Activated CD8-positive, alpha-beta memory T cell treated with anti-CD3 and anti-CD28 coated beads for 1 hour (primary cell): Measurements from ENCODE around the gene EEIG2.
A peak's percentile ranks its signal among the peaks of the same experiment; 100 is the strongest.
"Not testable (repeated sequence)": the region's sequence is repeated elsewhere in the genome, so short reads cannot be mapped to it uniquely, and the experiment has no call there.

Source experiments
- DNase-seq, 2 donors: peaks; one replicate each; pipeline ENCODE4 v3.0.0-alpha.2; 2020; ENCODE audit warnings: low read depth in 1 of 2; ENCODE audit errors: extremely low read depth in 1 of 2

EEIG2 gene

DNA sequence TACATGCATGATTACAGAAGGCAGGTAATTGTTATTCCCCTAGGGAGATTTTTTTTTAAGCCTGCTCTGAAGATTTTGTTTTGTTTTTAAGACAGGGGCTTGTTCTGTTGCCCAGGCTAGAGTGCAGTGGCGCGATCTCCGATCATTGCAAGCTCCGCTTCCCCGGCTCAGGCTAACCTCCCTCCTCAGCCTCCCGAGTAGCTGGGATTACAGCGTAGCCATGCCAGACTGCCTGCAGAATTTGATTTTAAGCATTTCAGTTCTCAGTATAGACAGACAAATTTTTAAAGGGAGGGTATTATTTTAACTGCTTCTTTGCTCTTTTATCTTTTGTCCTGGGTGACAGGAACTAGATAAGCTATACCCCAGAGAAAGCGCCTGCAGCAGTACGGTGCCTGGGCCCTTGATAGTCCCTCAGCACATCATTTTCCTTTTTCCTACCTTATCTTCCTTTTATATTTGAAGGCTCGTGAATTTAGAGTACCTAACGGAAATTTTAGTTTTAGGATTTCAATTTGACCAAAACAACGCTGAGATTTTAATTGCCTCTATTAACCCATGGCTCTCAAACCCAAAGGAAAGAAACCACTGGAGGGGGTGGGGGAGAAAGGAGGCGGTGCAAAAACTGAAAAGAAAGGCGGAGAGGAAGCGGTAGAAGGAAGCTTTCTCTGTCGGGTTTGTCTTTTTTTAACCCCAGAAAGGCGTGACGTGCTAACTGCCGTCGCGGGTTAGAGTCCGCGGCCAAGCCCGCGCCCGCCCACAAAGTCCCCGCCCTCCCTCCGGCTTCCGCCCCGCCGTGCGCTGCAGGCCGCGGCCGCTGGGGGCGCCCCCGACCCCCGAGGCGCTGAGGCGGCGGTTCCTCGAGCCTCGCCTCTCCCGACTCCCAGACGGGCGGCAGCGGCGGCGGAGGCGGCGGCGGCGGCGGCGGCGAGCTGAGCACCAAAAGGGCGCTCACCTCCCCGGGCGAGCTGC lies at the start of gene EEIG2:
EEIG2 (plus strand) TSS at position 886 of the 972 bp plus-strand sequence. CDS start 329 bp downstream, outside the sequence.
- DNase-seq = peak; percentile 62 to 85

DNA sequence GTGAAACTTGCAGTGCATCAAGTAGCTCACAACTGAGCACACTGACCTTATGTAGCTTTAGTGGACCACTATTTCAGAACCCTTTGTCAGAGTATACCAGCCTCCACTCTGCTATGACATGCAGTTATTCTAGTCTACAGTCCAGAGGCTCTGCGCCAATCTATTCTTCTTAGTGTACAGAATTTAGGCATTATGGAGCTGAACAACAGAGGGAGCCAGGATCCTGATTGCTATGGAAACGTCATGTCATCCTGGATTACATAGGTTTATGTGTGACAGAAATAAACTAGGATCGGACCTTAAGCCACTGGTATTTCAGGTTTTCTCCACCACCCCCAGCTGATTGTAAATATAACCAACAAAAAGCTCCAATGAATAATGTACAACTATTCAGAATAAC lies 48.1 kb upstream of the EEIG2 start:
- DNase-seq = no peak

GRCh38 chr1:108512239-108513043 lies 47.5 kb upstream of the EEIG2 start:
- no peak for DNase-seq

GRCh38 chr1:108513044-108513415 lies 46.9 kb upstream of the EEIG2 start:
- no peak for DNase-seq

GRCh38 chr1:108513914-108514313 lies 46.0 kb upstream of the EEIG2 start:
- not testable (repeated sequence) for DNase-seq

GRCh38 chr1:108517301-108517897 lies 42.5 kb upstream of the EEIG2 start:
- DNase-seq = not testable (repeated sequence)

GRCh38 chr1:108521990-108522393 lies 37.9 kb upstream of the EEIG2 start:
- DNase-seq = no peak

- DNase-seq = no peak
Measured at GRCh38 chr1:108523829-108524228, 36.1 kb upstream of the EEIG2 start.

DNA sequence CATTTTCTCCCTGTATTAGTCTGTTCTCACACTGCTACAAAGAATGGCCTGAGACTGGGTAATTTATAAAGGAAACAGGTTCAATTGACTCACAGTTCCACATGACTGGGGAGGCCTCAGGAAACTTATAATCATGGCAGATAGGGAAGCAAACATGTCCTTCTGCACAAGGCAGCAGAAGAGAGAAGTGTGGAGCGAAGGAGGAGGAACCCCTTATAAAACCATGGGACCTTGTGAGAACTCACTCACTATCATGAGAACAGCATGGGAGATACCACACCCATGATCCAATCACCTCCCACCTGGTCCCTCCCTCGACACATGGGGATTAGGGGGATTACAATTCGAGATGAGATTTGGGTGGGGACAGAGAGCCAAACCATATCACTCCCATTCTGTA lies 35.2 kb upstream of the EEIG2 start:
- DNase-seq = no peak

- no peak for DNase-seq
Measured at GRCh38 chr1:108527135-108527534, 32.8 kb upstream of the EEIG2 start.

- DNase-seq = no peak
Measured at GRCh38 chr1:108527837-108528236, 32.1 kb upstream of the EEIG2 start.

DNA sequence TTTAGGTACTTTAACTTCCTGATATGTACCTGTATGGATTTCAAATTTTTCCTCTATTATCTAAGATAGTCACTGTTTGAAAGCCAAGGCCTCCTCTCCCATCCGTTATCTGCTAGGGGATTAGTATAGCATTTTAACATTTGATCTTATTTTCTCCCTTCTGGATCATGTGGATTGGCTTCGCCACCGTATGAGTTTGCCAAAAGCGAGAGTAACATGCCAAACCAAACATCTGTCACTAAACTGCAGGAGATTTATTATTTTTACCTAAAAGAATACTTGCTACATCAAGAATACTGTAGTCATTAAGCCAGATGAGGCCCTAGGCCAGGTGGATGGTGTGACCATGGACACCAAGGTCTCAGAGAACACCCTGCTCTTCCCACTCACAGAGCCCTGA lies 28.5 kb upstream of the EEIG2 start:
- no peak for DNase-seq

- no peak for DNase-seq
Measured at GRCh38 chr1:108532730-108533129, 27.2 kb upstream of the EEIG2 start.

DNA sequence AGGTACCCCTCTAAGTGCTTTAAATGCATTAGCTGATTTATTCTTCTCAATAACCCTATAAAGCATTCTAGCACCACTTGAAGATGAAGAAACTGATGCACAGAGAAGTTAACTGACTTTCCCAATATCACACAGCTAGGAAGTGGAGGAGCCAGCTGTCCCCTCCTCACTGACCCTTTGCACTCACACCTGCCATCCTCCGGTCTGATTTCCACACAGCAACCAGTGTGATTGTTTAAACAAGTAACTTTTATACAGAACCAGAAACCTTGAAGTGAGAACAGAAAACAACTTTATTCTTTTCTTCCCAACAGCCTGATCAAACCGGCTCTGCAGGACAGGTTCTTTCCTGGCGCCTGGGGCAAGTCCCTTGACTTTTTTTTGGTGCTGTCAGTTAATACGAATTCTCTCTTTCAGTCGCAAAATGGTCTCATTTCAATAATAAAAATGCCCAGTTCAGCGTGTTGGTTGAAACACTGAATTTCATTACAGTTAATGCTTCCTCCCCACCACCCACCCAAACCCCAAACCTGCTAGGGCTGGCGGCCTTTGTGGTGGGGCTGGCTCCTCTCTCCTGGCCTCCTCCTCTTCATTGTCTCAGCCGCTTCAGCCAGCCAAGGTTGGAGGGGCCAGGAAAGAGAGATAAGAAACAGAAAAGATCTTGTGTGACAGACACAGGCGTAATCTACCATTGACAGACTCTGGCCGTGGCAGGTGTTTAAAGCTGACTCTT lies 26.4 kb upstream of the EEIG2 start:
- DNase-seq = no peak

DNA sequence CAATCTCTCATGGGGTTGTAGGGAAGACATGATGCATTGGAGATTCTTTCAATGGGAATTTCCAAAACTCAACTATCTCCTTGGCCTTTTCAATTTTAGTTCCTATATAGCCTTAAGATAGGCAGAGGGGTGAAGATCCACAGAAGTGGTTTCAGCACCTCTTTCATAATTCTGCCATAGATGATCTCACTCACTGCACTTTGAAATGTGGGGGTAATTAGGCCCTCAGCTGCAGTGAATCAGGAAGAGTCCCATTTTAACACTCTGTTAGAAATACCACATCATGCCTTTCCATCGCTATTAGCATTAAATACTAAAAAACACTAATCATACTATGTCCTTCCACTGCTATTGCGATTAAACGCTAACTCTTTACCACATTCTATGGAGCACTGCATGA lies 25.1 kb upstream of the EEIG2 start:
- no peak for DNase-seq

DNA sequence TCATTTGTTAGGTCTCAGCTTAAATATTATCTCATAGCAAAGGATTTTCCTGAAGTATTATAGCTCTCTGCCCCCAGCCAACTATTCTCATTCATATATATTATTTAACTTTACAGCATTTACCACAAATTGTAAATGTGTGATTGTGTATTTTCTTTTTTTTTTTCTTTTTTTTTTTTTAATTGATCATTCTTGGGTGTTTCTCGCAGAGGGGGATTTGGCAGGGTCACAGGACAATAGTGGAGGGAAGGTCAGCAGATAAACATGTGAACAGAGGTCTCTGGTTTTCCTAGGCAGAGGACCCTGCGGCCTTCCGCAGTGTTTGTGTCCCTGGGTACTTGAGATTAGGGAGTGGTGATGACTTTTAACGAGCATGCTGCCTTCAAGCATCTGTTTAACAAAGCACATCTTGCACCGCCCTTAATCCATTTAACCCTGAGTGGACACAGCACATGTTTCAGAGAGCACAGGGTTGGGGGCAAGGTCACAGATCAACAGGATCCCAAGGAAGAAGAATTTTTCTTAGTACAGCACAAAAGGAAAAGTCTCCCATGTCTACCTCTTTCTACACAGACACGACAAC lies 24.5 kb upstream of the EEIG2 start:
- DNase-seq = not testable (repeated sequence)

GRCh38 chr1:108536021-108536420 lies 23.9 kb upstream of the EEIG2 start:
- DNase-seq = not testable (repeated sequence)

- DNase-seq = not testable (repeated sequence)
Measured at GRCh38 chr1:108536791-108537190, 23.1 kb upstream of the EEIG2 start.

- no peak for DNase-seq
Measured at GRCh38 chr1:108537976-108538375, 21.9 kb upstream of the EEIG2 start.

DNA sequence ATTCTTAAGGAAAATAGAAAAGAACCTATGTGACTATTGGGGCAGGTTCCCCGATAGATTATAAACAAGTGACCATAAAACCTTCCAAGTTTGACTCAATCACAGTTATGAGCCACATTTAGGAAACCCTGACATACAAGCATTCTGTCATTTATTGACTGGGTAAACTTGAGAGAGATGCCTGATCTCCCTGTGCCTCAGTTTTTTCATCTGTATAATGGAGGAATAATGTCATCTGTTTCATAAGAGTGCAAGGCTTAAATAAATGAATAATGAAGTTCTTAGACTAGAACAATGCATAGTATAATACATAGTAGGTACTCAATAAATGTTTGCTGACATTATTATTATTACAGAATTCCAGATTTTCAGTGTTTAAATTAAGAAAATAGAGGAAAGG lies 18.9 kb upstream of the EEIG2 start:
- no peak for DNase-seq
